SK-N-DZ (cell line): Measurements from ENCODE around the gene KCNIP4.

ENCODE experiments used
- DNase-seq: peaks from one replicate; pipeline ENCODE4 v3.0.0-alpha.2; 2015; ENCODE audit warnings: low spot score

The KCNIP4 gene

GRCh38 chr4:21692241-21692640, 256.3 kb downstream of the KCNIP4 start:
- no peak for DNase-seq

- no peak for DNase-seq
Measured at GRCh38 chr4:21688596-21689265, 259.8 kb downstream of the KCNIP4 start.

GRCh38 chr4:21685911-21686310, 262.7 kb downstream of the KCNIP4 start:
- no peak for DNase-seq

- no peak for DNase-seq
Measured at GRCh38 chr4:21680326-21680898, 268.2 kb downstream of the KCNIP4 start.

DNA sequence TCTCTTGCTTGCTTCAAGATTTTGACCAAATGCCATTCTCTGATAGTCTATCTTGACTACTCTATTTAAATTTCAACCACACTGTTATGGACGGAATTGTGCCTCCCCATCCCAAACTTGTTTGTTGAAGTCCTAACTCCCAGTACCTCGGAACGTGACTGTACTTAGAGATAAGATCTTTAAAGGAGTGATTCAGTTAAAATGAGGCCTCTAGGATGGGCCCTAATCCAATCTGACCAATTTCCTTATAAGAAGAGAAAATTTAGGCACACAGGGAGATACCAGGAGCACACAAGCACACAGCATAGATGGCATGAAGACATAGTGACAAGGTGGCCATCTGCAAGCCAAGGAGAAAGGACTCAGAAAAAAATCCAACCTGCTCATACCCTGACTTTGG, 269.9 kb downstream of the KCNIP4 start:
- peak; percentile 66 for DNase-seq

DNA sequence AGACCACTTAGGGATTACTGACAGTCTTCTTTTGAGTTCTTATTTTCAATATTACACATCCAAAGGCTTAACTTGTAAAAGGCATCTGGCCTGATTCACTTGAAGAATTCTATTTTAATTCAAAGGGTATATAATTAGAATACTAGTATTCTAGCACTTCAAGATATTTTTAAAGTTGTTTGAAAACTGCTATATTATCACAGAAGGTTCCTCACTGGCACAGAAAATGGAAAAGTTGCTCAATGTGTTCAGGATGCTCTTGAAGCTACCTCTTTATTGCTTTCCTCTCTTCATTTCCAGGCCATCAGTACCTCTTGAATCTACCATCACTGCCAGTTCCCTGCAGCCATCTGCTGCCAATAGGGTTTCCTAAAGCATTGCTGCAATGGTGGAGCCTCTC, 271.4 kb downstream of the KCNIP4 start:
- DNase-seq, result no peak

GRCh38 chr4:21664355-21664754, 284.2 kb downstream of the KCNIP4 start:
- no peak for DNase-seq

DNA sequence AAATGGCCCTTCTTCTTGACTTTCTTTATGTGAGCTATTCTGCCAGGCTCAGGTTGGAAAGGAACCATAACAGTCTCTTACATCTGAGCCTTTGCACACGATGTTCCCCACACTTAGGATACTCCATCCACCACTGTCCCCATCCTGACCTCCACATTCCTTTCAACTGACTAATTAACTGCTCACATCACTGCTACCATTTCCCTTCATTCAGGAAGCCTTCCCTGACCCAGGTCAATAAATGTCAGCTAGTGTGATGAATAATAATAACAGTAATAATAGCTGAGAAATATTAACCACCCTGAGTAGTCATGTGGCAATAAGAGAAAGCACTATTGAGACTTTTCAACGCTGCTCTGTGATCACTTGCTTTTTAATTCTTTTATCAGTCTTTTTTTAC, 291.7 kb downstream of the KCNIP4 start:
- no peak for DNase-seq

DNA sequence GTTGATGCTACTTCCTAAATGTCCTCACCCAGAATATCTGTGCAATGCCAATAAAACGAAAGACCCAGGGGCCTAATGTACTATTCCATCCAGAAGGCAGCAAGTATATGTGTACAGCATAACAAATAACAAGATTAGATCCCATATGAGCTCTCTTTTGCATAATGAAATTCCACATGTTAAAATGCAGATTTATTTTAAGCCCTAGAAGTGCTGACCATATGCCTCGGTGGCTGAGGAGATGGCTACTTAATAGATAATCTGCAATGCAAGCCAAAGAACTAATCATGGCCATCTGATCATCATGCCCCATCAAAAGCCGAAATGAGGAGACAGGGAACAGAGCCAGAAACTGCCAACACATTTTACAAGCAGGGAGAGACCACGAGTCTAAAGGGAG, 293.5 kb downstream of the KCNIP4 start:
- no peak for DNase-seq

- no peak for DNase-seq
Measured at GRCh38 chr4:21652508-21653231, 295.9 kb downstream of the KCNIP4 start.

DNA sequence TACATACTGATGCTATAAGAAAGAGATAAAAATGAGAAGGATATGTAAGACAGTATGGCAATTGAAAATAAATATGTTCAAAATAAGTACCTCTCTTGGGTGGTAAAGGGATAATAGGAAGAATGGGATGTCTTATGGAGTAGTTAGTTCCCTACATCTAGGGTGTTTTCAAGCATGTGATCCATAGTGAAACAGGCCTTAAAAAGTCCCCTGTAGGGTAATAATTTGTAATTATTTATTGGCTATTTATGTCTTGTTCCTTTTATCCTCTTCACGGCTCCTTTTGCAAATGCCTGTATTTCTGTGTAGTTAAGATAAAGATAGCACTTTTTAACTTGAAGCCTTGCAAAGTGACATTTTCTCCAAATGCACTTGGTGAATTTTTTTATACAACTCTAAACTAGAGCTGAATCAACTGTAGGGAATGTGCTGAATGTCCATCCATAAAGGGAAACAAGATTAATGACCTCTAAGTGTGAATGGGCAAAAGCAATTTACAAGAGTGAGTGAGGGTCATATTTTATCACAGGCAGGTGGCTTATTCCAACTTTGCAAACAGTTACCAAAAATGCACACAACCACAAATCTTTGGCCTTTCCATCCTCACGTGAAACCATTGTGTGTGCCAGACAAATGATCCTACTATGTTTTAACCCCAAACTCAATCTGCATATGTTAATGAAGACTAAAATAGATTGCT, 299.0 kb downstream of the KCNIP4 start:
- DNase-seq, result no peak

- peak; percentile 60 for DNase-seq
Measured at GRCh38 chr4:21645776-21646175, 302.8 kb downstream of the KCNIP4 start.

DNA sequence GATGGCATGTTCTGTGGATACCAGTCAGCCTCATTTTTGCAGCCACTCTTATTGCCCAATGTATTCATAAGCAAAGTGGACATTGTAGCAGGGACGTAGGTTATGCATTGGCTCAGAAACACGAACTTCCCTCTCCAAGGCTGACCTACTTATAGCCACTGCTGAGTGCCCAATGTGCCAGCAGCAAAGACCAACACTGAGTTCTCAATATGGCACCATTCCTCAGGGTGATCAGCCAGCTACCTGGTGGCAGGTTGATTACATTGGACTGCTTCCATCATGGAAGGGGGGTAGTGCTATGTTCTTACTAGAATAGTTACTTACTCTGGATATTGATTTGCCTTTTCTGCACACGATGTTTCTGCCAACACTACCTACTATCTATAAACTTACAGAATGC, 306.9 kb downstream of the KCNIP4 start:
- DNase-seq, result no peak

GRCh38 chr4:21638171-21638725, 310.3 kb downstream of the KCNIP4 start:
- no peak for DNase-seq

GRCh38 chr4:21628916-21629610, 319.5 kb downstream of the KCNIP4 start:
- DNase-seq, result no peak

DNA sequence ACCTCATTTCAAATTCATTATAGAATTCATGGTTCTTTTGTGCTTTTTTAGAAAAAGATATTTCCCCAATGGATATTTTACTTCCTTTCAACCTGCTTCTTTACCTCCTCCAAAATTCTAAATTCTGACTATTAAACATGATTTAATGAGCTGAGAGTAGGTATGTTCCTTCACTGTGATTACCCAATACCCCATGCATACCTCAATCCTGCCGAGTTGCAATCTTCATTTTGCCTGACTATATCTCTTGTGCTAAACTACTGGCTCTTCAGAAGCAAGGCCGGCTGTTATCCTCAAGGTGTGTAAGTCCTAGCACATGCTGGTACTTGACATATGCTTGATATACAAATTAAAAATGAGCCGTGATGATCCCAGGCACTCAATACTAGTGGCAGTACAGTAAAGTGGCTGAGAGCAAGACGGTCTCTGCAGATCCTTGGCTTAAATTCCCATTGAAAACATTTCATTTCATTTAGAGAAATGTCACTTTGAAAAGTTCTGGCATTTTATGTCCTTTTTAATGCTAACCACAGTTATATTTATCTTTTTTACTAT, 320.4 kb downstream of the KCNIP4 start:
- DNase-seq, result no peak

- no peak for DNase-seq
Measured at GRCh38 chr4:21625447-21625846, 323.1 kb downstream of the KCNIP4 start.

DNA sequence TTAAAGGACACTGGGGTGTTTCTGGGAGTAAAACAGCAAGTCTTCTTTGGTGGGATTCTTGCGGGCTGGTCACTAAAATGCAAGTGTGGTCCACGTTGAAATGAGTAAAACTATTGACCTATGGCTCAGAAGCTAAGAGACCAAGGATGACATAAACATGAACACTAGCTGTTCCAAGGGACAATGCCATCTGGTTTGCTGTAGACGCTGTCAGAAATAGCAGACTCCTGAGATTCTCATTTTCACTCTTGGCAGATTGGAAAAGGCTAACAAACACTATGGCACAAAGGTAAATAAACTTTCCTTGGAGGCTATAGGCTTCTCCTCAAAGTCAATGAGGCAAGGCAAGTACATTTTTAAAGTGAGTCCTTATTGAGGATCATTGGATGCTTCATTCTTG, 343.6 kb downstream of the KCNIP4 start:
- no peak for DNase-seq

DNA sequence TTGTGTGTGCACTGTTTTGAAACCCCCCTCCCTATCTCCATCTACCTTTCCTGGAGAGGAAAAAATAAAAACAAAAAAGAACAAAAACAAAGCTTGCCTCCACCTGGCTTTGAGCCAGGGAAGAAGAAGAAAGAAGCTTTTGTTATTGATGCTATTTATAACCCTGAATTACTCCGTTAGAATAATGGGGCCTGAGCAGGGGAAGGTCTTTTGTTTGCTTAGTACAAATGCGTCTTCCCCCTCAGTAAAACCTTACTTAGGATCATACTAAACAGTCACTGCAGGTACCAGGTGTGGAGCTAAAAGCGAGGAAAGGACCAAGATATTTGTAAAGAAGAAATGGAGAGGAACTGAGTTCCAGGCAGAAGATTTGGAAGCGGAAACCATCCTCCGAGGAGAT, 352.1 kb downstream of the KCNIP4 start:
- no peak for DNase-seq

- no peak for DNase-seq
Measured at GRCh38 chr4:21593671-21594001, 354.9 kb downstream of the KCNIP4 start.

GRCh38 chr4:21592970-21593670, 355.5 kb downstream of the KCNIP4 start:
- DNase-seq, result no peak
